A549 (cell line): ENCODE measurements around the gene TMEM44. TPM values are rescaled to one million over a fixed set of nuclear protein-coding genes. Genes with fewer than 3 reads are reported as not detected.

Experiments used
- ATAC-seq, 2 experiments: fragments of 200-7000 bp in 1 of 2; fragments of >200 bp in 1 of 2; cut with Nextera tagmentation in 1 of 2; cut with Tn5 transposase in 1 of 2; 3 replicates each; pipeline versions ENCODE4 v1.8.0 to v1.9.1; 2018 to 2020; ENCODE audit warnings: mild to moderate bottlenecking in 1 of 2, moderate library complexity in 1 of 2
- CTCF ChIA-PET: fragments of 300-600 bp; sonication (Branson Sonifier 250); formaldehyde crosslinking; extraction: SDS; loops from one replicate; lab custom pipeline; 2021; ENCODE audit warnings: antibody characterized with exemption, inconsistent platforms; lab: Yijun Ruan, JAX
- POLR2A ChIA-PET: fragments of 350-600 bp; formaldehyde crosslinking; extraction: SDS; loops from one replicate; lab custom pipeline; 2021; ENCODE audit warnings: antibody characterized with exemption, inconsistent platforms; lab: Yijun Ruan, JAX
- DNase-seq, 2 experiments: peaks; one replicate each; pipeline versions ENCODE4 v3.0.0 to v3.0.0-alpha.2; 2011 to 2016; ENCODE audit warnings: low read depth in 1 of 2, low spot score in 1 of 2
- FAIRE-seq: peaks from 2 replicates; lab custom pipeline; 2011; peaks lifted over from hg19 to GRCh38; lab: Jason Lieb, UNC
- H3K27ac ChIP-seq, 2 experiments: fragments of >200 bp; sonication (Bioruptor Twin); formaldehyde crosslinking; 3 replicates each; pipeline ENCODE4 v1.5.1; 2016 to 2017
- H3K4me1 ChIP-seq: fragments of >200 bp; sonication (Bioruptor Twin); formaldehyde crosslinking; 3 replicates; pipeline ENCODE4 v1.6.1; 2016
- H3K4me2 ChIP-seq: fragments of >200 bp; sonication (Bioruptor Twin); formaldehyde crosslinking; 3 replicates; pipeline ENCODE4 v1.6.1; 2016
- H3K4me3 ChIP-seq: fragments of >200 bp; sonication (Bioruptor Twin); formaldehyde crosslinking; 3 replicates; pipeline ENCODE4 v1.5.1; 2016
- H3K9me3 ChIP-seq: fragments of >200 bp; sonication (Bioruptor Twin); formaldehyde crosslinking; 3 replicates; pipeline ENCODE4 v1.6.1; 2016
- BHLHE40 ChIP-seq: IDR thresholded peaks from 2 replicates; pipeline ENCODE4 v1.6.1; 2012; ENCODE audit warnings: low read depth, low read length, inconsistent platforms
- CEBPB ChIP-seq, 2 experiments: fragments of >200 bp in 1 of 2; sonication (Bioruptor Twin) in 1 of 2; formaldehyde crosslinking in 1 of 2; IDR thresholded peaks; 2 replicates each; pipeline ENCODE4 v1.6.1; 2012 to 2016
- CHD2 ChIP-seq: fragments of 150-350 bp; IDR thresholded peaks from 2 replicates; pipeline ENCODE4 v1.6.1; 2014; ENCODE audit warnings: low read length; ENCODE audit not compliant: partially characterized antibody
- EP300 ChIP-seq, 2 experiments: fragments of >200 bp; sonication (Bioruptor Twin); formaldehyde crosslinking; IDR thresholded peaks; 2 replicates in 1 of 2; 3 replicates in 1 of 2; pipeline ENCODE4 v1.6.1; 2016 to 2017
- FOSB ChIP-seq: fragments of 250-450 bp; sonication (Bioruptor Pico); IDR thresholded peaks from 2 replicates; pipeline ENCODE4 v1.5.0; 2020; ENCODE audit warnings: mild to moderate bottlenecking, moderate library complexity
- FOXS1 ChIP-seq: fragments of 250-450 bp; sonication (Bioruptor Pico); IDR thresholded peaks from 2 replicates; pipeline ENCODE4 v1.5.0; 2020; ENCODE audit warnings: mild to moderate bottlenecking, moderate library complexity
- HEYL ChIP-seq: fragments of 250-450 bp; sonication (Bioruptor Pico); IDR thresholded peaks from 2 replicates; pipeline ENCODE4 v1.8.0; 2021; ENCODE audit warnings: mild to moderate bottlenecking, moderate library complexity
- HOXA7 ChIP-seq: fragments of 250-450 bp; sonication (Bioruptor Pico); IDR thresholded peaks from 2 replicates; pipeline ENCODE4 v1.5.0; 2020; ENCODE audit warnings: mild to moderate bottlenecking, moderate library complexity
- MAFK ChIP-seq: fragments of 450-650 bp; IDR thresholded peaks from 2 replicates; pipeline ENCODE4 v1.6.1; 2014; ENCODE audit not compliant: partially characterized antibody
- POLR2A ChIP-seq: IDR thresholded peaks from 2 replicates; pipeline ENCODE4 v1.6.1; 2012; ENCODE audit warnings: mild to moderate bottlenecking, low read length
- RAD21 ChIP-seq, 2 experiments: fragments of >200 bp in 1 of 2; sonication (Bioruptor Twin) in 1 of 2; formaldehyde crosslinking in 1 of 2; IDR thresholded peaks in 1 of 2; conservative IDR thresholded peaks in 1 of 2; 2 replicates in 1 of 2; 3 replicates in 1 of 2; pipeline ENCODE4 v1.6.1; 2012 to 2018; ENCODE audit warnings: inconsistent platforms in 1 of 2
- RCOR1 ChIP-seq: fragments of 150-350 bp; IDR thresholded peaks from 2 replicates; pipeline ENCODE4 v1.6.1; 2014; ENCODE audit warnings: antibody characterized with exemption, low read length, low read depth
- RFX5 ChIP-seq: fragments of 450-650 bp; IDR thresholded peaks from 2 replicates; pipeline ENCODE4 v1.7.1; 2014; ENCODE audit warnings: antibody characterized with exemption, mild to moderate bottlenecking, moderate library complexity
- TFCP2L1 ChIP-seq: fragments of 250-450 bp; sonication (Bioruptor Pico); IDR thresholded peaks from 2 replicates; pipeline ENCODE4 v1.5.0; 2021; ENCODE audit warnings: mild to moderate bottlenecking
- ZC3H11A ChIP-seq: fragments of 450-650 bp; IDR thresholded peaks from 2 replicates; pipeline ENCODE4 v1.6.1; 2014; ENCODE audit warnings: antibody characterized with exemption, mild to moderate bottlenecking
- ZNF302 ChIP-seq: fragments of 250-450 bp; sonication (Bioruptor Pico); IDR thresholded peaks from 2 replicates; pipeline ENCODE4 v1.9.0; 2021; ENCODE audit warnings: inconsistent platforms, mild to moderate bottlenecking, moderate library complexity
- ZSCAN20 ChIP-seq: fragments of 250-450 bp; sonication (Bioruptor Pico); IDR thresholded peaks from 2 replicates; pipeline ENCODE4 v1.8.0; 2022; ENCODE audit warnings: mild to moderate bottlenecking, moderate library complexity
- WGBS: methylation state at CpG from one replicate; pipeline ENCODE4 v1.1.6; 2017; ENCODE audit errors: missing lambda C conversion rate; 5-methylcytosine and 5-hydroxymethylcytosine counted together
- polyA plus RNA-seq, 4 experiments: library from polyadenylated mRNA; depleted of rRNA in 3 of 4; stranded (reverse); fragments of >200 nt; fragmentation: RNase III in 1 of 4; extraction: RNeasy Plus Mini Kit Qiagen cat#74134 plus additional on column Dnase treatment in 1 of 4; gene quantifications; 2 replicates in 3 of 4; 3 replicates in 1 of 4; pipeline ENCODE4 v1.2.3, GENCODE V29; 2011 to 2017
- TF ChIP-seq, protein P1 (sequence below): fragments of >200 bp; sonication (Bioruptor Twin); formaldehyde crosslinking; IDR thresholded peaks from 2 replicates; pipeline ENCODE4 v1.6.1; 2016
- TF ChIP-seq, protein P2 (sequence below): fragments of 450-650 bp; IDR thresholded peaks from 2 replicates; pipeline ENCODE4 v1.6.1; 2014; ENCODE audit warnings: antibody characterized with exemption
- TF ChIP-seq, protein P3 (sequence below): IDR thresholded peaks from 2 replicates; pipeline ENCODE4 v1.6.1; 2012
- TF ChIP-seq, protein P4 (sequence below): fragments of 200-600 bp; sonication (generic); IDR thresholded peaks from 2 replicates; pipeline ENCODE4 v1.6.1; 2016; ENCODE audit warnings: antibody characterized with exemption, mild to moderate bottlenecking, moderate library complexity
- TF ChIP-seq, protein P5 (sequence below): fragments of 250-450 bp; sonication (Bioruptor Pico); IDR thresholded peaks from 2 replicates; pipeline ENCODE4 v1.5.0; 2020; ENCODE audit warnings: low read depth, mild to moderate bottlenecking, moderate library complexity

TMEM44 gene
- polyA plus RNA-seq, 2 of the 4 experiments (the other 2 are of a cell fraction) = 16.0 to 17.0 TPM

DNA sequence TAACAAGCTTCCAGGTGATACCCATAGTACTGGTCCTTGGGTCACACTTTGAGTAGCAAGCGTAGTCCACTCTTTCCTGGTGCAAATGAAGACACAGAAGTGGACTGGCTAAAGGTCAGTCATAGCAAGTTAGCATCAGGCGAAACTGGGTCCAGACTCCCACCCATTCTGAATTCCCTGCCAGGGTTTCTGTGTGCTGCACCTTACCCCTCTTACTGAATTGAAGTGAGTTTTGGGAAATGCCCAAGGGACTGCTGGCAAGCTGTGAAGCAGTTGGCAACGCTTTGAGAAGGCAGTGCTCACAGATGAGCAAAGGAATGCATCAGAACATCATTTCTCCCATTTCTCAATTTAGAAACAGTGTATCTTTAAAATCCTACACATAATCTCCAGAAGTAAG, 40.5 kb upstream of the TMEM44 start:
- 43% methylated on average over 2 of the region's 3 CpGs for WGBS
- POLR2A ChIA-PET = interaction anchor here (1.1 kb wide), 1 partner anchor 9 kb away, joined by 3 read pairs; no protein-coding TSS in a partner anchor

DNA sequence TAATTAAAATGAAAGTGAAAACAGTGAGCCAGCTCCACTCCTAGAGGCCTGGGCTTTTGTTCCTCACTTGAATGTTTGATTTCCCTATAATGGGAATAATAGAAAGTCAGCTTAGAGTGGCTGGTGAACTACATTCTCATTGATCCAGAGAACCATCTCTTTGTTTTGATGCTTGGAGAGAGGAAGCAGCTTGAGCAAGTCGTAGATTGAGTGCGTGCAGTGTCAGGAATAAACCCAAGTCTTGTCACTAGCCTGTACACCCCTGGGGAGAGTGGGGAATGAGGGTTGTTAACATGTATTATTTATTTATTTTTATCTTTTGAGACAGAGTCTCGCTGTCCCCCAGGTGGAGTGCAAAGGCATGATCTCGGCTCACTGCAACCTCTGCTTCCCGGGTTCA, 39.7 kb upstream of the TMEM44 start:
- ATAC-seq (no peak), FAIRE-seq (no peak), DNase-seq (no peak)
- ChIA-PET POLR2A (interaction anchor here (0.8 to 2.4 kb wide), 7 partner anchors 10 to 870 kb away, joined by 3 to 28 read pairs (median 8); partner anchors contain the start of genes FAM43A, PPP1R2 and XXYLT1), CTCF (interaction anchor here (0.6 to 5.0 kb wide), 13 partner anchors 10 to 763 kb away, joined by 3 to 63 read pairs (median 7); partner anchors contain the start of gene FAM43A)
- peaks cover 13% of the 10 kb centered on the region; the same call in 2 of the 3 replicates for H3K4me1 ChIP-seq
- TF ChIP-seq MAFK (no peak), ZSCAN20 (CRISPR knock-in tag) (no peak)
- TF ChIP-seq, protein P1, sequence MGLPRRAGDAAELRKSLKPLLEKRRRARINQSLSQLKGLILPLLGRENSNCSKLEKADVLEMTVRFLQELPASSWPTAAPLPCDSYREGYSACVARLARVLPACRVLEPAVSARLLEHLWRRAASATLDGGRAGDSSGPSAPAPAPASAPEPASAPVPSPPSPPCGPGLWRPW = no peak
- H3K27ac ChIP-seq = peak overlapping the region; percentile 86 to 90
- H3K4me3 ChIP-seq = peak overlapping the region; percentile 92
- no peaks in the 10 kb centered on the region for H3K9me3 ChIP-seq
- H3K4me2 ChIP-seq = peak overlapping the region; percentile 87
- 20% methylated on average over 5 of the region's 5 CpGs for WGBS

More for the DNA sequence above, 40.5 kb upstream of the TMEM44 start:
- Histone ChIP-seq H3K4me2 (no peak overlapping the region), H3K27ac (no peak overlapping the region), H3K4me1 (peaks cover 13% of the 10 kb centered on the region; the same call in 2 of the 3 replicates), H3K9me3 (no peaks in the 10 kb centered on the region), H3K4me3 (no peak overlapping the region)
- DNase-seq (no peak), FAIRE-seq (no peak), ATAC-seq (no peak)
- CTCF ChIA-PET = interaction anchor here (1.2 to 5.0 kb wide), 4 partner anchors 9 to 587 kb away, joined by 3 to 63 read pairs (median 16); no protein-coding TSS in a partner anchor
- TF ChIP-seq BHLHE40 = no peak
- TF ChIP-seq ZC3H11A = no peak
- TF ChIP-seq FOXS1 (CRISPR knock-in tag) = no peak
- no peak for TF ChIP-seq HOXA7 (CRISPR knock-in tag)
- no peak for TF ChIP-seq HEYL (CRISPR knock-in tag)
- no peak for TF ChIP-seq ZNF302 (CRISPR knock-in tag)
- TF ChIP-seq EP300 (IDR thresholded peaks at IDR 0.05) = no peak
- no peak for TF ChIP-seq CHD2
- TF ChIP-seq, protein P2, sequence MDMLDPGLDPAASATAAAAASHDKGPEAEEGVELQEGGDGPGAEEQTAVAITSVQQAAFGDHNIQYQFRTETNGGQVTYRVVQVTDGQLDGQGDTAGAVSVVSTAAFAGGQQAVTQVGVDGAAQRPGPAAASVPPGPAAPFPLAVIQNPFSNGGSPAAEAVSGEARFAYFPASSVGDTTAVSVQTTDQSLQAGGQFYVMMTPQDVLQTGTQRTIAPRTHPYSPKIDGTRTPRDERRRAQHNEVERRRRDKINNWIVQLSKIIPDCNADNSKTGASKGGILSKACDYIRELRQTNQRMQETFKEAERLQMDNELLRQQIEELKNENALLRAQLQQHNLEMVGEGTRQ = no peak
- TF ChIP-seq, protein P1 = no peak
- TF ChIP-seq, protein P3, sequence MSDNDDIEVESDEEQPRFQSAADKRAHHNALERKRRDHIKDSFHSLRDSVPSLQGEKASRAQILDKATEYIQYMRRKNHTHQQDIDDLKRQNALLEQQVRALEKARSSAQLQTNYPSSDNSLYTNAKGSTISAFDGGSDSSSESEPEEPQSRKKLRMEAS = no peak
- no peak for TF ChIP-seq TFCP2L1
- no peak for TF ChIP-seq POLR2A
- TF ChIP-seq, protein P4, sequence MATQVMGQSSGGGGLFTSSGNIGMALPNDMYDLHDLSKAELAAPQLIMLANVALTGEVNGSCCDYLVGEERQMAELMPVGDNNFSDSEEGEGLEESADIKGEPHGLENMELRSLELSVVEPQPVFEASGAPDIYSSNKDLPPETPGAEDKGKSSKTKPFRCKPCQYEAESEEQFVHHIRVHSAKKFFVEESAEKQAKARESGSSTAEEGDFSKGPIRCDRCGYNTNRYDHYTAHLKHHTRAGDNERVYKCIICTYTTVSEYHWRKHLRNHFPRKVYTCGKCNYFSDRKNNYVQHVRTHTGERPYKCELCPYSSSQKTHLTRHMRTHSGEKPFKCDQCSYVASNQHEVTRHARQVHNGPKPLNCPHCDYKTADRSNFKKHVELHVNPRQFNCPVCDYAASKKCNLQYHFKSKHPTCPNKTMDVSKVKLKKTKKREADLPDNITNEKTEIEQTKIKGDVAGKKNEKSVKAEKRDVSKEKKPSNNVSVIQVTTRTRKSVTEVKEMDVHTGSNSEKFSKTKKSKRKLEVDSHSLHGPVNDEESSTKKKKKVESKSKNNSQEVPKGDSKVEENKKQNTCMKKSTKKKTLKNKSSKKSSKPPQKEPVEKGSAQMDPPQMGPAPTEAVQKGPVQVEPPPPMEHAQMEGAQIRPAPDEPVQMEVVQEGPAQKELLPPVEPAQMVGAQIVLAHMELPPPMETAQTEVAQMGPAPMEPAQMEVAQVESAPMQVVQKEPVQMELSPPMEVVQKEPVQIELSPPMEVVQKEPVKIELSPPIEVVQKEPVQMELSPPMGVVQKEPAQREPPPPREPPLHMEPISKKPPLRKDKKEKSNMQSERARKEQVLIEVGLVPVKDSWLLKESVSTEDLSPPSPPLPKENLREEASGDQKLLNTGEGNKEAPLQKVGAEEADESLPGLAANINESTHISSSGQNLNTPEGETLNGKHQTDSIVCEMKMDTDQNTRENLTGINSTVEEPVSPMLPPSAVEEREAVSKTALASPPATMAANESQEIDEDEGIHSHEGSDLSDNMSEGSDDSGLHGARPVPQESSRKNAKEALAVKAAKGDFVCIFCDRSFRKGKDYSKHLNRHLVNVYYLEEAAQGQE = no peak
- TF ChIP-seq CEBPB (IDR thresholded peaks at IDR 0.05) = no peak
- TF ChIP-seq RAD21 (conservative IDR thresholded peaks at IDR 0.05 in 1 of 2, IDR thresholded peaks at IDR 0.05 in 1 of 2) = no peak
- TF ChIP-seq, protein P5, sequence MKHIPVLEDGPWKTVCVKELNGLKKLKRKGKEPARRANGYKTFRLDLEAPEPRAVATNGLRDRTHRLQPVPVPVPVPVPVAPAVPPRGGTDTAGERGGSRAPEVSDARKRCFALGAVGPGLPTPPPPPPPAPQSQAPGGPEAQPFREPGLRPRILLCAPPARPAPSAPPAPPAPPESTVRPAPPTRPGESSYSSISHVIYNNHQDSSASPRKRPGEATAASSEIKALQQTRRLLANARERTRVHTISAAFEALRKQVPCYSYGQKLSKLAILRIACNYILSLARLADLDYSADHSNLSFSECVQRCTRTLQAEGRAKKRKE (CRISPR knock-in tag) = no peak
- TF ChIP-seq RCOR1 = no peak
- TF ChIP-seq FOSB (CRISPR knock-in tag) = no peak
- TF ChIP-seq RFX5 = no peak
